Erythroblast (primary cell): ENCODE measurements around the gene STOM.

Source experiments
- DNase-seq, 2 experiments: peaks; one replicate each; lab custom pipeline; 2025; lab: John Stamatoyannopoulos, UW
- GATA1 ChIP-seq: IDR thresholded peaks from 2 replicates; pipeline ENCODE4 v1.6.1; 2011; ENCODE audit warnings: low read depth, mild to moderate bottlenecking, control low read depth, low read length, moderate library complexity
- POLR2A ChIP-seq: IDR thresholded peaks from 2 replicates; pipeline ENCODE4 v1.6.1; 2011; ENCODE audit warnings: mild to moderate bottlenecking, low read length

Gene STOM

DNA sequence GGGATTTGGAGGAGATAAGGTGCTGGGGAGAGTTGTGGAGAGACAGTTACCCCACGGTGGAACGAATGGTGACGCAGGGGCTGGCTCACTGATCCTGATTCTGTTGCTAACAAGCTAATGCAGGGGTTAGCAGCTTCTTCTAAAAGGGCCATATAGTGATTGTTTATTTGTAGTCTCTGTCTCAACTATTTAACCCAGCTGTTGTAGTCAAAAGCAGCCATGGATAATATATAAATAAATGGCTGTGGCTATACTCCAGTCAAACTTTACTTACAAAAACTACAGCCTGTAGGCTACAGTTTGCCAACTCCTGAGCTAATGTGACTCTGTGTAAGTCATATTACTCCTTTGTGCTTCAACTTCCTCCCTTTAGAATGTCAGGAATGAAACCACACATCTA, 21.8 kb downstream of the STOM start:
- TF ChIP-seq POLR2A (no peak), GATA1 (no peak)
- DNase-seq: no peak

DNA sequence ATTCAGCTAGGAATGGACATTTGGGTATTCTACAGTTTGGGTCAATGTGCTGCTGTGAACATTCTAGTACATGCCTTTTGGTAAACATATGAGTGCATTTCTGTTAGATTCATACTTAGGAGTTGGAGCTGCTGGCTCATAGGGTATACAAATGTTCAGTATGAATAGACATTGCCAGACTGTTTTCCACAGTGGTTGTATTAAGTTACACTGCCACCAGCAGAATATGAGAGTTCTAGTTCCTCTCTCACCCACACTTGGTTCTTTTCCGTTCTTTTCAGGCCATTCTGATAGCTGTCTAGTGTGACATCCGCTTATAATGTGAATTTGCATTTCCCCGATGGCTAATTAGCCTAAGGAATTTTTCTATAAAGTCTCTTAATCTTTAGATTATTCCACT, 25.0 kb downstream of the STOM start:
- no peak for DNase-seq
- TF ChIP-seq POLR2A (no peak), GATA1 (no peak)

DNA sequence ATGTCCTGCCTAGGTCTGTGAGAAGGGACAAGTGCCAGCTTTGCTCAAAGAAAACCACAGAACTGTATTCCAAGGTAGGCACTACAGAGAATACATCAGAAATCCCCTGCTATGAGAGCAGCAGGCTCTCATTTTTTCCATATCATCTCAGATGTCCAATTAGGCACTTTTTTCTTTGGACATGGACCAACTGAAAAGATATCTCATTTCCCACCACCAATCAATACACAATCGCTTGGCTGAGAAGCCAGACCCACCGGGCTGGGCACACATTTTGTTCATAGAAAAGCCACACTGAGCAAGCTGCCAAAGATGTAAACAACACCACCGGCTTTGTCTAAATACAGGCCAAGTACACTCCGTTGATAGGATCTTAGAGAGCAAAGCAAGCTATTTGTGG, 25.9 kb downstream of the STOM start:
- no peak for DNase-seq
- TF ChIP-seq POLR2A (no peak), GATA1 (no peak)

DNA sequence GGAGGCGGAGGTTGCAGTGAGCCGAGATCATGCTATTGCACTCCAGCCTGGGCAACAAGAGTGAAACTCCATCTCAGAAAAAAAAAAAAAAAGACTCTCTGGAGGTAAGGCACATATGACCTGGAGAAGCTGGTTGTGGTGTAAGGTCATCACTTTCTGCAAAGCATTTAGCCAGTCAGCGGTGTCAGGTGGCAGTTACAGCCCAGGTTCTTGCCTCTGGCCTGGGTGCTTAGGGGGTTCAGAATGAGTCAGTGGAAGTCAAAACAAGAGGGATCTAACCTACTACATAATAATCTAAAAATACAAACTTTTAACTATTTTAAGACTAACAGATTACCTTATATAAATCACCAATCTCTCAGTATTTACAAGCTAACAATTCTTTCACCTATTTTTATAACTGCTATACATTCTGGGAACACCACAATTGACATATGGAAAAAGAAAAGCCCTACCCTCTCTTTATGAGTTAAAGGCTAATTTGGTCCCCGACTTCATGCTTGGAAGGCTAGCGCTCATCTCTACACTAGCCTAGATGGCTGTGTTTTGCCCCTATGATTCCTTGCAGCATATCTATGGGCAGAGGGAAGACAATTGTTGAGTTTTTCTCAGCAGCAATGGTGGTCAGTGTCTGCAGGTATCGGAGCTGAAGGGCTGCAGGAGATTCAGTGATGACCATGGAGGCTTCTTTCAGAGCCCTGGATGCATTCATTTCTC, 29.2 kb downstream of the STOM start:
- TF ChIP-seq POLR2A: no peak
- no peak for TF ChIP-seq GATA1
- no peak for DNase-seq

DNA sequence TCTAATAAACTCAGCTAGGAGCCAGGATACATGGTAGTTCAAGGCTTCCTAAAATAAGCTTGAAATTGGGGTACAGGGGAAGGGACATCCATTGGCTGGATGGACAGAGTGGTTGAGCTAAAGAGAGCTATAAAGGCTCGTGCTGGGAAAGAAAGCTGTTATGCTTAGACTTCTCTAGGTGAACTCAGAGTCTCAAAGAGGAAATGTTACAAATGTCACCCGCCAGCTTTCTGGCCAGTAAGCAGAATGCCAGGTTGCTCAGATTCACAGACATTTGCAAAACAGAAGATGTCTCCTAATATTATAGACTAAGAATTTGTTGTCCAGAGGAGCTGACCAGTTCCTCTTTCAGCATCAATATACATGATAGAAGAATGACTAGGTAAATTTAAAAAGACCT, 30.6 kb downstream of the STOM start:
- DNase-seq: no peak
- TF ChIP-seq POLR2A: no peak

DNA sequence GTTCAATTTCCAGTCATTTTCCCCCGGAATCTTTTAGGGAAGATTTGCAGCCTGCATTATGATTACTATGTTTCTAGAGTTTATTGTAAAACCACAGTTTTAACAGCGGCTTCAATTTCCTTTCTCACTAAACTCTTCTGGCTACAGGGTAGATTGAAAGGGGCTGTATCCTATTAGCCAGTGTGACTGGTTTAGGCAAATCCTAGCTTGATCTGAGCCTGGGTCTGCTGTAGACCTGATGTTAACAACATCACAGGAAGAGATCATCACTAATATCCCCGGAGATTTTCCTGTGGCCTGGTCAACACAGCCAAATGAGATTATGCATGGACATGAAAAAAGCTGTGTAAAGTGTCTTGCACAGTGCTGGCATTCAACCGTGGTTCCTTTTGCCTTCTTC, 33.4 kb downstream of the STOM start:
- DNase-seq: no peak
- no peak for TF ChIP-seq GATA1
- TF ChIP-seq POLR2A: no peak

DNA sequence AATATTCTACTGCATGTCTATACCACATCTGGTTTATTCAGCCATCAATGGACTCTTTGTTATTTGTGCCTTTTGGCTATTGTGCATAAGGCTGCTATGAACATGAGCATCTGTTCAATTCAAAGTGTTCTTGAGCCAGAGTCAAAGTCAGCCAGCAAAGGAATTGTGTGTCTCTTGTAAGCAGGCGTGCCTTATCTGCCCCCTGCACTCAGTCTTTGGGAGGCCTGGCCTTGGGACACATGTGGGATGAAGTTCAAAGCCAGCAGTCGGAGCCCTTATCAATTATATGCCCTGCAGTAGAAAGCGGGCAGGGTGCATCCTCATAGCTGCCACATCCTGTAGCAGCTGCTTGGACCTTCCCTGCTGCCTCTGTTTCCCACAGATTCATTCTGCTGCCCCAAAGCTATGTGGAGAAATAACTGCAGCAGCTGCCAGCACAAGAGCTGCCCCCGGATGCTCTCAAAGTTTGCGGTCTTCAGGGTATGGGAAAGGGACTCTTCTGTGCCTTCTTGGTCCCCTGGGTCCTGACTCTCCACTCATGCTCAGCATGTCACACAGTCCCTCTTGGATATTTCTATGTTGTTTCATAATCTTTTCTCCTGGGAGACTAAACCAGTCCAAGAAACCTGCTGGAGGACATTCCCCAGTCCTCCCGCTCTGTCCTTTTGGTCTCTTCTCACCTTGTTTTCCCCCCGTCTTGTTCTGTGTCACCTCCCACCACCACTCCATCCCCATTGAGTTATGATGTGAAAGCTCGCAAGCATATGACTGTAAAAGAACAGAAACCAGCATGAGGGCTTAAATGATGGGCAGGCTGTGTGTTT, 35.9 kb downstream of the STOM start:
- TF ChIP-seq GATA1 (peak; percentile 87), POLR2A (peak; percentile 55)
- DNase-seq: peak; percentile 94 to 99

DNA sequence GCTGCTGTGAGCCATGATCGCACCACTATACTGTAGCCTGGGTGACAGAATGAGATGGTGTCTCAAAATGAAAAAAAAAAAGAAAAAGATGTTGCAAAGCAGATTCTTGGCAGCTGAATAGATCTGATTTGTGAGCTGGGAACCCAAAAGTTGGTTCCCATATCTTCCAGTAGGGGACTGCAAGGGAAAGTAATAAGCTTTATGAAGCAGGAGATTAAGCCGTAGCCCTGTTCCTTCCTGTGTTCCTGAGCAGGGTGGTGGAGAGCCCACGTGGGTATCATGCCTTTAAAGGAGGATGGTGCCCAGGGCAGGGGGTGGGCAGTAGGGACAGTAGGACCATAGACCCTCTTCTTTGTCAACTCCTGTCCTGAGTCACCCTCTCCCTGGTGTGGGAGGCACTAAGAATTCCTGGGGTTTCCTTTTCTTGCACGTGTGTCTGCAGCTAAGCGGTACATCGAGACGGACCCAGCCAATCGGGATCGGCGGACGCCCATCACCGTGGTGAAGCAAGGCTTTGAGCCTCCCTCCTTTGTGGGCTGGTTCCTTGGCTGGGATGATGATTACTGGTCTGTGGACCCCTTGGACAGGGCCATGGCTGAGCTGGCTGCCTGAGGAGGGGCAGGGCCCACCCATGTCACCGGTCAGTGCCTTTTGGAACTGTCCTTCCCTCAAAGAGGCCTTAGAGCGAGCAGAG, 37.9 kb downstream of the STOM start:
- peak; percentile 17 to 34 for DNase-seq

DNA sequence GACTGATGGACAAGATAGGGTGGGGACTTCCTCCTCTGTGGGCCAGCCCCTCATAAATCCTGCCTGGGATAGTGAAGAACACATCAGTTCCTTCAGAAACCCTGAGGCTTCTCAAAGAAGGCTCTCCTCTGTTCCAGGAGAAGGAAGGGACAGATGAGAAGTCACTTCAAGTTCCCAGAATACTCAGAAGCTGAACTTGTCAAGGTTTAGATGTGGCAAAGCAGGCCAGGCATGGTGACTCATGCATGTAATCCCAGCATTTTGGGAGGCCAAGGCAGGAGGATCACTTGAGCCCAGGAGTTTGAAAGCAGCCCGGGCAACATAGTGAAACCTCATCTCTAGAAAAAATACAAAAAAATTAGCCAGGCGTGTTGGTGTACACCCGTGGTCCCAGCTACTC, 38.5 kb downstream of the STOM start:
- no peak for TF ChIP-seq GATA1
- no peak for TF ChIP-seq POLR2A

More for the DNA sequence above, 37.9 kb downstream of the STOM start:
- TF ChIP-seq POLR2A: no peak
- no peak for TF ChIP-seq GATA1

DNA sequence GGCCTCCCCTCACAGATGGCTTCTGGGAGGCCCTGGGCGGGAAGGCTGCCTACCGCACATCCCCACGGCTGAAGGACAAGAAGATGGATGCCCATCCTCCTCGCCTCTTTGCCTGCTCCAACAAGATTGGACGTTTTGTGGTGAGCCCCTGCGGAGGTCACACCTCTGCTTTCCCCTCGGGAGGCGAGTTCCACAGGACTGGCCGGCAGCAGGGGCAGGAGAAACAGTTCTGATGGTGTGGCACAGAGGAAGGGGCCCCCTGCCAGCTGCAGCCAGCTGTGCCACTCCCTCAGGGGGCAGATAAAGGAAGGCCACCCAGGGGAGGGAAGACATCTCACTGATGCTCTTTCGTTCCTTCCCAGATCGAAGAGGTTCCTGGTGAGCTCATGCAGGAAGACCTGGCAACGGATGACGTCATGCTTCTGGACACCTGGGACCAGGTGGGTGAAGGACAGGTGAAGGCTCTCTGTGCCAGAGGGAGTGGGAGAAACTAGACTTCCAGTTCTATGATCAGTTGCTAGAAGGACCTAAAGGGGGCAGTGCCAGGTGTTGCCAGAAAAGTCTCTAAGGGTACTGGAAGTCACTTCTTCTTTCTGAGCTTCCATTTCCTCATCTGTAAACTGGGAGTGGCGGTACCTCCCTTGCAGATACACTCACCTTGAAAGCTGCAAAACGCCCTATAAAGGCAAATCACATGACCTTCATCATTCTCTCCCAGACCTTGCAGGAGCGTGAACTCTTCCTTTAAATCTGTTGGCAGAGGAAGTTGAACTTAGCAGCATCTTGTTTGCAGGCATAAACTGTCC, 41.0 kb downstream of the STOM start:
- no peak for TF ChIP-seq POLR2A
- TF ChIP-seq GATA1: no peak

More for the DNA sequence above, 38.5 kb downstream of the STOM start:
- DNase-seq: no peak

DNA sequence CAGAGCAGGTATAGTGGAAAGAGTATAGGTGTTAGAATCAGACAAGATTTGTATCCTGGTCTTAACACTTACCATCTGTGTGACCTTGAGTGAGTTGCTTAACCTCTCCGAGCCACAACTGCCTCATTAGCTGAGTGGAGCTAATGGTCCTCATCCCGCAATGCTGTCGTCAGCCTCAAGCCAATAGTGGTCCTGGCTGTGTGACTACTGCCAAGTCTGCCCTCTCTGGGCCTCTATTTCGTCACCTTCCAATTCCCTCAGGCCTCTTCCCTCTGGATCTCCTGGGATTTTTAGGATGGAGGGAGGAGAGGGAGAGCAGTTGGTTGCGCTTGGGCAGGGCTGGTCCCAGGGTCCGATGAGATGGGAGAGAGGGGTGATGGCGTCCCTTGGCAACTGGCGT, 41.6 kb downstream of the STOM start:
- no peak for DNase-seq
- no peak for TF ChIP-seq POLR2A
- no peak for TF ChIP-seq GATA1

More for the DNA sequence above, 41.0 kb downstream of the STOM start:
- DNase-seq: no peak

DNA sequence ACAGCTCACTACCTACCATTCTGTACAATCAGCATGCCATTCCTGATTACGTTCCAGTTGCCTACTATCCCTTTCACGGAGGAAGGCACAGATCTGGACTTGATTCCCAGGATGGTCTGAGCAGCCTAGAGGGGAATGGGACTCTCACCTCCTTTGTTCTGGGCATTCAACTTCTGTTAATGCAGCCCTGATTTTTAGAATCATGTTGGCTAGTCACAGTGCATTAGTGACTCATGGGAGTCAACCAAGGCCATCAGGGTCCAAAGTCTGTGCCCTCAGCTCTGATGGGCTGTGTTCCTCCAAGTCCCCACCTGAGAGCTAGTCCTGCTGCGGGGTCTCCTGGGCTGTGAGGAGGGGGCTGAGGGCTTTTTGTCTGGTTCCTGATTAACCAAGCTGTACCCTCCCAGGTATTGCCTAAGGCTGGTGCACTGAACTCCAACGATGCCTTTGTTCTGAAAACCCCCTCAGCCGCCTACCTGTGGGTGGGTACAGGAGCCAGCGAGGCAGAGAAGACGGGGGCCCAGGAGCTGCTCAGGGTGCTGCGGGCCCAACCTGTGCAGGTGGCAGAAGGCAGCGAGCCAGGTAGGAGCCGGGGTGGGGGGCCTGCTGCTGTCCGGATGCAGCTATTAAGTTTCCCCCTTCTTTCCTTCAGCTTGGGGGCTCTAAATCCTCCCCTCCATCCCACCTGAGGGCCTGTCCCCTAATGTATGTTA, 43.0 kb downstream of the STOM start:
- TF ChIP-seq GATA1 (no peak), POLR2A (no peak)
- DNase-seq: no peak

DNA sequence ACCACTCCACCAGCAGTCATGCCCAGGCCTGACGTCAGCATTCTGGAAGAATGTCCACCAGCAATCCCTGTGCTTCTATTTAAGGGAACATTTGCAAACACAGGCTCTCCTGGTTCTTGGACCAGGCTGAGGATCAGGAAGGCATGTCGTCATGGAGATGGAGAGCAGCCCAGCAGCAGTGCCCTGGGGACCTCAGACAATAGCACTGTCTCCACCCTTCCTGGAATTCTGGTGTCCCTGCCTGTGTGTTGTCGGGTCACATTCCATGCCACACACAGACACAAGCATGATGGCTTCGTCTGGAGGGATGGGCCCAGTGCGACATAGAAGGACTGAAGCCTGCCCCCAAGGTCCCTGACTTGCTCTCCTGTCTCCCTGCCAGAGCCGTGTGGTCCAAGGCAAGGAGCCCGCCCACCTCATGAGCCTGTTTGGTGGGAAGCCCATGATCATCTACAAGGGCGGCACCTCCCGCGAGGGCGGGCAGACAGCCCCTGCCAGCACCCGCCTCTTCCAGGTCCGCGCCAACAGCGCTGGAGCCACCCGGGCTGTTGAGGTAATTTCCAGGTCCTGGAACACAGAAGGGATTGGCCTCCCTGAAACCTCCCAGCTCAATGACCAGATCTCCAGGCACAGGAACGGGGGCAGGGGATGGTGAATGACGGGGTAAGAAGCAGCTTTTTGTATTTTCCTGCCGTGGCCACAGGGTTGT, 43.8 kb downstream of the STOM start:
- TF ChIP-seq POLR2A (no peak), GATA1 (no peak)
- DNase-seq: no peak
